Smooth muscle cell (in vitro differentiated cells): ENCODE results near the gene RUNX3. TPM values are rescaled to one million over a fixed set of nuclear protein-coding genes. Genes with fewer than 3 reads are reported as not detected.

Source experiments
- DNase-seq: peaks from one replicate; lab custom pipeline; 2025; ENCODE audit not compliant: unreplicated experiment; lab: John Stamatoyannopoulos, UW
- H2AFZ ChIP-seq: fragments of 200-600 bp; sonication (generic); 2 replicates; pipeline ENCODE4 v1.6.0; 2016; ENCODE audit warnings: antibody characterized with exemption, low read depth, mild to moderate bottlenecking
- H3F3A ChIP-seq: fragments of 200-600 bp; sonication (generic); 2 replicates; pipeline ENCODE4 v1.6.0; 2017; ENCODE audit warnings: antibody characterized with exemption, low read depth
- H3K27ac ChIP-seq: fragments of 200-600 bp; sonication (generic); 2 replicates; pipeline ENCODE4 v1.5.1; 2016; ENCODE audit warnings: low read depth, mild to moderate bottlenecking
- H3K27me3 ChIP-seq: fragments of 200-600 bp; sonication (generic); 2 replicates; pipeline ENCODE4 v1.6.1; 2016; ENCODE audit warnings: low read depth, mild to moderate bottlenecking
- H3K36me3 ChIP-seq: fragments of 200-600 bp; sonication (generic); 2 replicates; pipeline ENCODE4 v1.5.1; 2016; ENCODE audit warnings: low read depth
- H3K4me1 ChIP-seq: fragments of 200-600 bp; sonication (generic); 2 replicates; pipeline ENCODE4 v1.5.1; 2016; ENCODE audit warnings: low read depth
- H3K4me2 ChIP-seq: fragments of 200-600 bp; sonication (generic); 2 replicates; pipeline ENCODE4 v1.6.0; 2016; ENCODE audit warnings: mild to moderate bottlenecking
- H3K4me3 ChIP-seq: fragments of 200-600 bp; sonication (generic); 2 replicates; pipeline ENCODE4 v1.5.1; 2016; ENCODE audit warnings: mild to moderate bottlenecking
- H3K79me2 ChIP-seq: fragments of 200-600 bp; sonication (generic); 2 replicates; pipeline ENCODE4 v1.6.0; 2016; ENCODE audit warnings: low read depth, mild to moderate bottlenecking
- H3K9ac ChIP-seq: fragments of 200-600 bp; sonication (generic); 2 replicates; pipeline ENCODE4 v1.6.0; 2016; ENCODE audit warnings: low read depth
- H3K9me3 ChIP-seq: fragments of 200-600 bp; sonication (generic); replicated peaks from 2 replicates; pipeline ENCODE4 v1.5.1; 2016; ENCODE audit warnings: low read depth
- H4K20me1 ChIP-seq: fragments of 200-600 bp; sonication (generic); 2 replicates; pipeline ENCODE4 v1.6.0; 2016; ENCODE audit warnings: low read depth
- WGBS: methylation state at CpG from one replicate; pipeline ENCODE4 v1.1.7; 2016; ENCODE audit warnings: low lambda C conversion rate; 5-methylcytosine and 5-hydroxymethylcytosine counted together
- polyA plus RNA-seq: library from polyadenylated mRNA; unstranded; fragments of >200 nt; fragmentation: Nextera tagmentation; extraction: Ambion mirVana; gene quantifications from 2 replicates; pipeline ENCODE4 v1.2.1, GENCODE V29; 2016
- total RNA-seq: library from RNA; depleted of rRNA; stranded (reverse); fragments of >200 nt; gene quantifications from 2 replicates; pipeline ENCODE4 v1.2.3, GENCODE V29; 2014
- TF ChIP-seq, protein P1 (sequence below): fragments of 200-600 bp; sonication (generic); IDR thresholded peaks from 2 replicates; pipeline ENCODE4 v1.5.1; 2017; ENCODE audit warnings: borderline replicate concordance, mild to moderate bottlenecking, antibody characterized with exemption; ENCODE audit not compliant: insufficient read depth, poor library complexity, severe bottlenecking

Gene RUNX3
- total and polyA plus RNA-seq, 2 experiments from 2014 or later = 4.5 to 8.2 TPM

DNA sequence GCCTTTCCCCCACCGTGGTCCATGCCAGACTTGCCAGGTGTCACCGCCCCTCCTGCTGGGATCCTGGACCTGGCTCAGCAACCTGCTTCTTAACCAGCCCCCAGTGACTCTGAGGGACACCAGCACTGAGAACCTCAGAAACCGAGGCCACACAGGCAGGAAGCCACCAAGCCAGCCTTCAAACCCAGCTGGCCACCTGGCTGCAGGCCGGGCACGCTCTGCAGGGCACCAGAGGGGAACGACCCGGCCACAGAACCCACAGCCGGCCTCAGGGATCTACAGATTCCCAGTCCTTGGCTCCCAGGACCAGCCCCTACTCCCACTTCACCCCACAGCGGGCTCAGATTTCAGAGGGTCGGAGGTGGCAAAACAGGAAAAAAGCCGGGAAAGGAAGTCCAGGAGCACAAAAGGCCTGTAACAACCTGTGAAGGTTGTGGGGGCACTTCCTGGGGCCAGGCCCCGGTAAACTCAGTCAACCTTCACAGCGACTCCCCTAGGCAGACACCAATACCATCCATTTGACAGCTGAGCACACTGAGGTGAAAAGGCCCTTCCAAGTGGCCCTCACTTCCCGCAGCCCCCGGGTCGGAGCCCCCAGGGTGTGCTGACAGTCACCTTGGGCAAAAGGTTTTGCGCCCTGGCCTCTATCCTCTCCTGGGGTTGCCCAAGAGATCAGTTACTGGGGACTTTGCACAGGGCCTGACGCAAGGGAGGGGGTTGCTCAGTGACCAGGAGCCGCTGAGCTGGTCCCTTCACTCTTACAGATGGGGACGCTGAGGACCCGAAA, 14.1 kb downstream of the RUNX3 start:
- no peaks in the 10 kb centered on the region for H3F3A ChIP-seq
- no peak overlapping the region for H3K4me3 ChIP-seq
- no peak overlapping the region for H2AFZ ChIP-seq
- H3K4me2 ChIP-seq = no peak overlapping the region
- H3K4me1 ChIP-seq = peaks cover 7% of the 10 kb centered on the region
- no peak for DNase-seq
- no peaks in the 10 kb centered on the region for H3K9me3 ChIP-seq
- no peaks in the 10 kb centered on the region for H3K27me3 ChIP-seq
- H3K36me3 ChIP-seq = no peaks in the 10 kb centered on the region
- no peak overlapping the region for H3K27ac ChIP-seq
- WGBS = 90% methylated on average over 20 of the region's 21 CpGs
- no peaks in the 10 kb centered on the region for H3K79me2 ChIP-seq
- no peak overlapping the region for H3K9ac ChIP-seq
- TF ChIP-seq, protein P1, sequence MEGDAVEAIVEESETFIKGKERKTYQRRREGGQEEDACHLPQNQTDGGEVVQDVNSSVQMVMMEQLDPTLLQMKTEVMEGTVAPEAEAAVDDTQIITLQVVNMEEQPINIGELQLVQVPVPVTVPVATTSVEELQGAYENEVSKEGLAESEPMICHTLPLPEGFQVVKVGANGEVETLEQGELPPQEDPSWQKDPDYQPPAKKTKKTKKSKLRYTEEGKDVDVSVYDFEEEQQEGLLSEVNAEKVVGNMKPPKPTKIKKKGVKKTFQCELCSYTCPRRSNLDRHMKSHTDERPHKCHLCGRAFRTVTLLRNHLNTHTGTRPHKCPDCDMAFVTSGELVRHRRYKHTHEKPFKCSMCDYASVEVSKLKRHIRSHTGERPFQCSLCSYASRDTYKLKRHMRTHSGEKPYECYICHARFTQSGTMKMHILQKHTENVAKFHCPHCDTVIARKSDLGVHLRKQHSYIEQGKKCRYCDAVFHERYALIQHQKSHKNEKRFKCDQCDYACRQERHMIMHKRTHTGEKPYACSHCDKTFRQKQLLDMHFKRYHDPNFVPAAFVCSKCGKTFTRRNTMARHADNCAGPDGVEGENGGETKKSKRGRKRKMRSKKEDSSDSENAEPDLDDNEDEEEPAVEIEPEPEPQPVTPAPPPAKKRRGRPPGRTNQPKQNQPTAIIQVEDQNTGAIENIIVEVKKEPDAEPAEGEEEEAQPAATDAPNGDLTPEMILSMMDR = no peak
- peaks cover 64% of the 10 kb centered on the region for H4K20me1 ChIP-seq

DNA sequence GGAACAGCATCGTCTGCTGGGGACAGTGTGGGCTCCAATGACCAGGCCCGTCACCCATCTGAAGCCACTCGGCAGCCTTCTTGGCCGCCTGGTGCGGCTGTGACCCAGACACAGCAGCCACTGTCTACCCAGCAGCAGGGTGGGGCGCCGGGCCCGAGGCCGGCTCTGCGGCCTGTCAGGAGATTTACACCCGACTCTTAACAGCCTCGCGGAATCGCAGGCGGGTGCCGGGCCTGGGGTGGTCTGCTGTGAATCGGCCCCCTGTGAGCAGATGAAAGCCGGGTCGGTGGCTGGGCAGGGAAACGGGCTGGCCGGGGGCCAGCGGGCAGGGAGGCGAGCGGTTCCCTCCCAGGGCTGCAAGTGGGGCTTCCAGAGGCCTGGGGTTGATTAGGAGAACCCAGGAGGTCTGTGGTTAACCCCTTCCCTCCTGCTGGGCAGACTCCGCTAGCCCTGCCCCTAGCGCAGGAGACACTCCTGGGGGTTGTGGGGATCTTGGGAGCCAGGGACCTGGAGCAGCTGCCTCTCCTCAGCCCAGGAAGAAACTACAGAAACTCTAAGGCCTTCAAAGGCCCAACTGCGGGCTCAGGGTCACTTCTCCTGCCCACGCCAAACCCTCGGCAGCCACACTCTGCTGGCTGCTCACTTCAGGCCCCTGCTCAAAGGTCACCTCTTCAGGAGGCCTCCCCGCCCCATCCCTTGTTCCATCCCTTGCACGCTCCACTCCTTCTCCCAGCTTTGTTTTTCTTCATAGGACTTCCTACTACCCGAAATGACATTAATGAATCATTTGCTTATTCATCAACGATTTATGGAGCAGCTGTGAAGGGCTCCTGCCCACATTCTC, 15.6 kb downstream of the RUNX3 start:
- H3K4me3 ChIP-seq = no peak overlapping the region
- H3F3A ChIP-seq = peaks cover 6% of the 10 kb centered on the region
- H2AFZ ChIP-seq = no peak overlapping the region
- peaks cover 67% of the 10 kb centered on the region for H4K20me1 ChIP-seq
- no peak for DNase-seq
- peaks cover 7% of the 10 kb centered on the region for H3K4me1 ChIP-seq
- no peaks in the 10 kb centered on the region for H3K79me2 ChIP-seq
- TF ChIP-seq, protein P1 = no peak
- H3K9me3 ChIP-seq = no peaks in the 10 kb centered on the region
- no peak overlapping the region for H3K4me2 ChIP-seq
- H3K36me3 ChIP-seq = no peaks in the 10 kb centered on the region
- 31% methylated on average over 33 of the region's 33 CpGs for WGBS
- H3K9ac ChIP-seq = no peak overlapping the region
- H3K27me3 ChIP-seq = no peaks in the 10 kb centered on the region
- H3K27ac ChIP-seq = peak overlapping the region; percentile 31

DNA sequence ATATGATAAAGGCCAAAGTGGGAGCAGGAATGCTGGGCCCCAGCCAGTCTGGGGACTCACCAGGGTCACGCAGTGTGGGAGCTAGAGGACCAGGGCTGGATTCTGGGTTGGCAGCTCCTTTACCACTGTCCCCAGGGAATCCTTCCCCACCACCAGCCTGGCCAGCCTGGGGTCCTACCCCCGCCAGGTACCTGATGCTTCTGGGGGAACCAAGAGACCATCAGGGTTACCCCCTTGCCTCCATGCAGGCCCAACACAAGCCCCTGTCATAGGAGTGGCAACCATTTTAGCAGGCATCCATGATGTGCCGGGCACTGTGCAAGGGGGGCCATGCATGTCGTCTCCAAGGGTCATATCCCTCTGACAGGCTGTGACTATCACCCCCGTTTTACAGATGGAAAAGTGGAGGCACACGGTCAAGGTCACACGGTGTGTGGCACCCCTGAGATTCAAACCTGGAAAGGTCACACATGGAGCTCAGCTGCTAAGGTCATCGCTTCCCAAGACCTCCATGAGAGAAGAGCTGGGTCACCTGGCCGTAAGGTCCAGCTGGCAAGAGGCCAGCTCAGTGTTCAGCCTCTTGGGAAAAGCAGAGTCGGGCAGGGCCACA, 16.4 kb downstream of the RUNX3 start:
- DNase-seq = no peak
- H2AFZ ChIP-seq = no peak overlapping the region
- H3K36me3 ChIP-seq = no peaks in the 10 kb centered on the region
- peak overlapping the region; percentile 31 for H3K27ac ChIP-seq
- H3K4me2 ChIP-seq = no peak overlapping the region
- 86% methylated on average over 10 of the region's 10 CpGs for WGBS
- no peak overlapping the region for H3K9ac ChIP-seq
- peaks cover 65% of the 10 kb centered on the region for H4K20me1 ChIP-seq
- H3F3A ChIP-seq = peaks cover 6% of the 10 kb centered on the region
- no peak overlapping the region for H3K4me3 ChIP-seq
- H3K79me2 ChIP-seq = no peaks in the 10 kb centered on the region
- no peaks in the 10 kb centered on the region for H3K27me3 ChIP-seq
- peaks cover 7% of the 10 kb centered on the region for H3K4me1 ChIP-seq
- H3K9me3 ChIP-seq = no peaks in the 10 kb centered on the region
- TF ChIP-seq, protein P1 = no peak
